ENCODE results near the gene GOLGA8A. TPM values are rescaled to one million over a fixed set of nuclear protein-coding genes. Genes with fewer than 3 reads are reported as not detected.
"Not testable (repeated sequence)": the region's sequence is repeated elsewhere in the genome, so short reads cannot be mapped to it uniquely, and the experiment has no call there.

GOLGA8A gene
- total and polyA plus RNA-seq, 12 donors, result 5.6 to 169 (median 27.5) TPM

DNA sequence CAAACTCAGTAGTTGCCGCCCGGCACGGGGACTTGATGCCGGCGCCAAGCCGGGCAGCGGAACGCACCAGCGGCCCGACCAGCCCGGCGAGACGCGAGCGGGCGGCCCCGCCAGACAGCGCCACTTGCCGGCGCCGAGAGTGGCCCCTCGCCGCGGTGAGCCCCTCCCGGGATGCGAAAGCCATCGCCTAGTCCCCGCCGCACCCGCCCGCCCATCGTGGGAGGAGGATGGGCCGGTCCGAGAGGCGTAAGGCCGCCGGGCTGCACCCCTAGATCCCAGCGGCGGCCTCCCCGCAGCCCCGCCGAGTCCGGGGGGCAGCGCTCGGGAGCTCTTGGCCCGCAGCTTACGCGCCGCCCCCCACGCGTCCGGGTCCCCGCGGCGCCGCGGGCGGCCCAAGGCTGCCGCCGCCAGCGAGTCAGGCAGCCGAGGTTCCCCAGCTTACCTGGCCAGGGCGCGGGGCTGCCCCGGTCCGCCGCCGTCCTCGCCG lies 609 bp downstream of the GOLGA8A start:
- intact Hi-C loops (cut with DNase I), result no loop called here
- Histone ChIP-seq H3K9me3 (replicated peaks in 1 of 3) (no peaks in the 10 kb centered on the region), H3K27ac (peak overlapping the region in 1 of 5 donors; percentile 22), H3K4me1 (replicated peaks in 1 of 2) (peaks cover 0 to 4% of the 10 kb centered on the region in 2 donors), H3K27me3 (no peaks in the 10 kb centered on the region), H3K4me3 (peak overlapping the region in 3 of 4 donors; percentile 22 to 62 (median 51)), H3K36me3 (replicated peaks in 1 of 2) (no peaks in the 10 kb centered on the region)
- DNase-seq, result peak in 2 of 7 donors; percentile 38 to 55
- WGBS, 4 donors, result 0 to 1% (median 0%) methylated on average over 13 to 70 of the region's 70 CpGs; no CpG with 5 or more reads in 1 of the 4 donors
- TF ChIP-seq, protein P1, sequence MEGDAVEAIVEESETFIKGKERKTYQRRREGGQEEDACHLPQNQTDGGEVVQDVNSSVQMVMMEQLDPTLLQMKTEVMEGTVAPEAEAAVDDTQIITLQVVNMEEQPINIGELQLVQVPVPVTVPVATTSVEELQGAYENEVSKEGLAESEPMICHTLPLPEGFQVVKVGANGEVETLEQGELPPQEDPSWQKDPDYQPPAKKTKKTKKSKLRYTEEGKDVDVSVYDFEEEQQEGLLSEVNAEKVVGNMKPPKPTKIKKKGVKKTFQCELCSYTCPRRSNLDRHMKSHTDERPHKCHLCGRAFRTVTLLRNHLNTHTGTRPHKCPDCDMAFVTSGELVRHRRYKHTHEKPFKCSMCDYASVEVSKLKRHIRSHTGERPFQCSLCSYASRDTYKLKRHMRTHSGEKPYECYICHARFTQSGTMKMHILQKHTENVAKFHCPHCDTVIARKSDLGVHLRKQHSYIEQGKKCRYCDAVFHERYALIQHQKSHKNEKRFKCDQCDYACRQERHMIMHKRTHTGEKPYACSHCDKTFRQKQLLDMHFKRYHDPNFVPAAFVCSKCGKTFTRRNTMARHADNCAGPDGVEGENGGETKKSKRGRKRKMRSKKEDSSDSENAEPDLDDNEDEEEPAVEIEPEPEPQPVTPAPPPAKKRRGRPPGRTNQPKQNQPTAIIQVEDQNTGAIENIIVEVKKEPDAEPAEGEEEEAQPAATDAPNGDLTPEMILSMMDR (IDR thresholded peaks at IDR 0.05), result no peak
- TF ChIP-seq POLR2A (IDR thresholded peaks at IDR 0.05), result no peak

DNA sequence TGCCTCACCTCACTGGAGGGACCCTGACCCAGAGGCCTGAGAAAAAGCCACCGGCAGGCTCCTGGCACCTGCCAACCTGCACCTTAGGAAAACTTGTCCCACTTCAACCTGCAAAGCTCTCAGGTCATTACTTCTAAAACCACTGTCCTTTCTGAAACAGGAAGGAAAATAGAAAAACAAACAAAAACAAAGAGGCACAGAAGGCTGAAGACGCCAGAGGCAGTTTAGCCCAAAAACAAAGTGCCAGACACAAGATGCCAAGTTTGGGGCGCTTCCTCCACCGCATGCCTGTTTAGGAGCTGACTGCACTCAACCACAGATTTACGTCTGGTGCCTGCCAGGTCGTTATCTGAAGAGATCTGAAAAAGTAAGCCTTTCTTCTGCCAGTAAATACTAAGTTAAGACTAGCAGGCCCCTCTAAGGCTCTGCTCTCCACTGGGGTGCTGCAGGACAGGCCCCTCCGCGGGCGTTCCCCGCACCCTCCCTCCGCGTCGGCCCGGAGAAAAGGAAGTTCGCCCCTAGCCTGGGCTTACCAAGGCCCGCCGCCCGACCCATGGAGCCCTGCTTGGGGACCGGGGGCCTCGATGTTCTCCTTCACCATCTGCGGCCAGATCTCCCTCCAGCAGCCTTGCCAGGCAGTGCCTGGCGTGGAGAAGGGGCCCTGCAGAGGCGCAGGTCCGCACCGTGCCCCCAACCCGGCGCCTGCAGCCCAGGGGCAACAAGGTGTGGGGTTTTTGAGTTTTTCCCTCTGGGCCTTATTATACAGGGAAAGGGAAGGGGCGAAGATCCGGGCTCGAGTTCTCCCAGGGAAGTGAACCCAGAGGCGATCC lies 1.3 kb downstream of the GOLGA8A start:
- no peak overlapping the region for H3K27ac ChIP-seq
- DNase-seq, result peak in 1 of 7 donors; percentile 8
- H3K4me1 ChIP-seq (replicated peaks in 1 of 2), result peaks cover 0 to 4% of the 10 kb centered on the region in 2 donors
- TF ChIP-seq POLR2A (IDR thresholded peaks at IDR 0.05), result no peak
- TF ChIP-seq, protein P1 (IDR thresholded peaks at IDR 0.05), result no peak
- H3K9me3 ChIP-seq (replicated peaks in 1 of 3), result no peaks in the 10 kb centered on the region
- H3K4me3 ChIP-seq, result peak overlapping the region in 3 of 4 donors; percentile 22 to 62 (median 51)
- no peaks in the 10 kb centered on the region for H3K27me3 ChIP-seq
- H3K36me3 ChIP-seq (replicated peaks in 1 of 2), result no peaks in the 10 kb centered on the region
- intact Hi-C loops (cut with DNase I), result no loop called here
- 10 to 18% (median 15%) methylated on average over 5 to 31 of the region's 31 CpGs for WGBS, 4 donors

DNA sequence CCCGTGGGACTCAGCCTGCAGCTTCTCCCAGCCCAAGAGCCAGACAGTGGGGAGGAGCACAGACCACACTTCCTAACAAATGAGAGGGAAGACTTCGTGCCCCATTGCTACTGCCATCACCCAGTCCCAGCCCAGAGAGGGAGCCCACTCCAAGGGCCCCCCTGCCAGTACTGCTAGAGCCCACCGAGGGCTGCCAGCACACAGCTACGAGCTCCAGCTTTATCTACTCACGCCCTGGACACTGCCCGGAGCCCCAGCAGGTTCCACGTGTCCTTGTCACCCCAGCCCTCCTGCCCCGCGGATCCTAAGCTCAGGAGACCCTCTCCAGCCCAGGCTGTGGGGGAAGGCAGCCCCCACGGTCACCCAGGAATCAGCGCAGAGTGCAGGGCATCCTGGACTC lies 1.9 kb downstream of the GOLGA8A start:
- 50 to 92% (median 85%) methylated on average over 1 to 10 of the region's 11 CpGs for WGBS, 4 donors
- H3K4me1 ChIP-seq (replicated peaks in 1 of 2), result peaks cover 0 to 4% of the 10 kb centered on the region in 2 donors
- H3K27ac ChIP-seq, result no peak overlapping the region
- H3K36me3 ChIP-seq (replicated peaks in 1 of 2), result no peaks in the 10 kb centered on the region
- intact Hi-C loops (cut with DNase I), result no loop called here
- no peak overlapping the region for H3K4me3 ChIP-seq
- H3K9me3 ChIP-seq (replicated peaks in 1 of 3), result no peaks in the 10 kb centered on the region
- TF ChIP-seq, protein P1 (IDR thresholded peaks at IDR 0.05), result no peak
- no peak for TF ChIP-seq POLR2A (IDR thresholded peaks at IDR 0.05)
- H3K27me3 ChIP-seq, result no peaks in the 10 kb centered on the region
- no peak for DNase-seq

DNA sequence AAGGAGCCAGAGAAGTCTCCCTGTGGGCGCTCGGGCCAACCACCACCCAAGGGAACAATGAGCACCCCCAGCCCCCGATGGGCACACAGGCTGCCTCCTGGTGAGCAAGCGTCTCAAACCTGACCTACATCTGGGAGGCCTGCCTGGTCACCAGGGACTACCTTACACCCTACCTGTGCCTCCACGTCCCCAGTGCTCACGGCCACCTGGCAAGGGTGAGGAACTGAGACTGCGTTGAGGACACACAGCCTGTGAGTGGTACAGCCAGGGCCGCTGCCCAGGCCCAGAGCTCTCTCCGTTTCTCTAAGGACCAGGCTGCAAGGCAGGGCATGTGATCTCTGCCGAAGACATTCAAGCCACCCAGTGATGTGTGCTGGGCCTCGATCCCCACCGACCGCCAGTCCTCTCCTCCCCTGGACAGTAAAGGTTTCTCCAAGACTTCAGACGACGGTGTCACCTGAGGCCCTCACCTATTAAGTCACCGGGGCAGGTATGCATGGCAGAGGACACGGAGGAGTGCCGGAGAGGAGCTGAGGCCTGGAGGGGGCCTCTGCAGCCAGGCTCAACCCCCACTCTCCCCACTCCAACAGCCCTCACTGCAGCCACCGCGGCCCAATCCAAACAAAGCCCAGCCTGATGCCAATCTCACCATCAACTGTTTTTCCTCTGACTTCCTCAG lies 2.8 kb downstream of the GOLGA8A start:
- TF ChIP-seq, protein P1 (IDR thresholded peaks at IDR 0.05), result no peak
- no peak for TF ChIP-seq POLR2A (IDR thresholded peaks at IDR 0.05)
- no peak for DNase-seq
- no peak overlapping the region for H3K27ac ChIP-seq
- H3K4me3 ChIP-seq, result no peak overlapping the region
- no peaks in the 10 kb centered on the region for H3K9me3 ChIP-seq (replicated peaks in 1 of 3)
- no peaks in the 10 kb centered on the region for H3K27me3 ChIP-seq
- WGBS, 4 donors, result 84 to 100% (median 93%) methylated on average over 2 to 20 of the region's 20 CpGs
- H3K4me1 ChIP-seq (replicated peaks in 1 of 2), result peaks cover 0 to 4% of the 10 kb centered on the region in 2 donors
- H3K36me3 ChIP-seq (replicated peaks in 1 of 2), result no peaks in the 10 kb centered on the region
- intact Hi-C loops (cut with DNase I), result no loop called here

DNA sequence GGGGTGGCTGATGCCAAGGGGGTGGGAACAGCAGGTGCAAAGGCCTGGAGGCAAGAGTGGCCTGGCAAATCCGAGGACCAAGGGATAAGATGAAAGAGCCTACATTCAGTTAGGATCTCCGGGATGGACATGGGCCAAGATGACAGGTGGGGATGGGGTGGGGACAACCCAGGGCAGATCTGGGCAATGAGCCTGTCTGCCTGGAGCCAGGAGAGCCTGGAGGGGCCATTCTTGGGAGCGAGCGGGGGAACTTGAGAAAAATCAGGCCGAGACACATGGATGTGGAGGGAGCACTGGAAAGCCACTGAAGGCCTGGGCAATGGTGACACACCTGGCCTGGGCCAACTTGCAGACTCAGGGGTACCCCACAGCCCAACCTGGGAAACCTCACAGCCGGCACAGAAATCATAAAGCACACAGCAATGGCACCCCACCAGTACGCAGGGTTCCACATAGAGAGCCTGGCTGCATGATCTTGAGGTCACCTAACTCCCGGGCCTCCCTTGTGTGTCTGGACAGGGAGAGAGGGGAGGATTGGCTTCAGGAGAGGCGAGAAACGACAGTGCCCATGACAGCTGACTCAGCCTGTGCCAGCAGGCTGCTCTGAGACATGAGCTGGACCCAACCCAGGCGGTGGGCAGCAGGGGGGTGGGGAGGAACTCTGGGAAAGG lies 3.5 kb downstream of the GOLGA8A start:
- 63 to 95% (median 72%) methylated on average over 3 to 11 of the region's 11 CpGs for WGBS, 4 donors
- H3K27me3 ChIP-seq; H3K27ac ChIP-seq; H3K4me3 ChIP-seq; H3K9me3 ChIP-seq (replicated peaks in 1 of 3); H3K4me1 ChIP-seq (replicated peaks in 1 of 2); intact Hi-C loops (cut with DNase I); H3K36me3 ChIP-seq (replicated peaks in 1 of 2): not testable (repeated sequence)
- DNase-seq, result peak in 1 of 7 donors; percentile 9

DNA sequence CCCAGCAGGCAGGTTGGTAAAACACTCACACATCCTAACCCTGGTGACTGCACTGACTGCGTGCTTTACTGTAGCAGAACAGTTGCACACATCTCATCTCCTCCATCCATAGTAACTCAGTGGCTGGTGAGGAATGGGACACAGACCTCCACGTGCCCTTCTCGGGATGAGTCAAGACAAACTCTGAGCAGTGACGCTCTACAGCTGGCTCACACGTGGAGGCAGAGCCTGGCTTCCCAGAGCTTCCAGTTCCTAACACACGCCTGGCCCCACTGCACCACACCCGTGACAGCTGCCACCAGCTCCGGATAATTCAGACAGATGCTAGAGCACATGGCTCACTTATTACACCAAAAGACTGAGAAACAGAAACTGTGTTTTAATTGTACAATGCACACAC lies 7.0 kb downstream of the GOLGA8A start:
- H3K36me3 ChIP-seq (replicated peaks in 1 of 2); H3K27ac ChIP-seq; H3K27me3 ChIP-seq; H3K4me1 ChIP-seq (replicated peaks in 1 of 2); intact Hi-C loops (cut with DNase I); H3K4me3 ChIP-seq; H3K9me3 ChIP-seq (replicated peaks in 1 of 3); DNase-seq: not testable (repeated sequence)
- WGBS, 4 donors, result 80 to 83% (median 82%) methylated on average over 1 to 8 of the region's 8 CpGs; no CpG with 5 or more reads in 1 of the 4 donors

Measured in adrenal gland (tissue), 12 donors.